HG03060 (cell line): ENCODE measurements around the gene USP20.

Source experiments
- ATAC-seq: cut with Tn5 transposase; IDR thresholded peaks from one replicate; pipeline ENCODE4 v1.9.1; 2021; ENCODE audit warnings: low read depth, moderate number of reproducible peaks; ENCODE audit not compliant: unreplicated experiment

The USP20 gene

DNA sequence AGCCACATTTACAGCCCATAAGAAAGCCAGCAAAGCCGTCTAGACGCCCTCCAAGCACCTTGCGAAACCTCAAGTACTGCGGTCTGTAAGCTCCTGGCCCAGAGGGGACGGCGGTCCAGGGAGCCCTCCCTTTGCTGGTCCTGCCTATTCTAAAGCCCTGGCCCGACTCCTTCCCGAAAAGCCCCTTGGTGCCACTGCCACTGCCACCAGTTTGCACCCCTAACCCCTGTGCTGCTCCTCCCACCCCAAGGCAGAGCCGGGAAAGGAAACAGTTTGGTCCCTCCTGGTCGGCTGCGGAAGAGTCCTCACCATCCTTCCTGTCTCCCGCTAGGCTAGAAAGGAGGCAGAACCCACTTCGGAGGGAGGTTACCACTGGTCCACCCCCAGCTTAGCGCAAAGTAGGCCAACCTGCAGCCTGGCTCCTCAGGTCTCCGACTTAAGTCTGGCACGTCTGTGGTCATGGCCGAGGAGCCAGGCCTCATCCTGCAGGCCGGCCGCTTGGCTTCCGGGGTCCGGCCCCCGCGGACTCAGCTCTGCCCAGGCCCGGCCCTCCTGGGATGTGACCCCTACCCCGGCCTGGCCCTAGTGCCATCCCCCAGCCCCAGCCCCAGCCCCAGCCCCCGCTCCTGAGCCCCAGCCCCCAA lies 12.2 kb upstream of the USP20 start:
- no peak for ATAC-seq

DNA sequence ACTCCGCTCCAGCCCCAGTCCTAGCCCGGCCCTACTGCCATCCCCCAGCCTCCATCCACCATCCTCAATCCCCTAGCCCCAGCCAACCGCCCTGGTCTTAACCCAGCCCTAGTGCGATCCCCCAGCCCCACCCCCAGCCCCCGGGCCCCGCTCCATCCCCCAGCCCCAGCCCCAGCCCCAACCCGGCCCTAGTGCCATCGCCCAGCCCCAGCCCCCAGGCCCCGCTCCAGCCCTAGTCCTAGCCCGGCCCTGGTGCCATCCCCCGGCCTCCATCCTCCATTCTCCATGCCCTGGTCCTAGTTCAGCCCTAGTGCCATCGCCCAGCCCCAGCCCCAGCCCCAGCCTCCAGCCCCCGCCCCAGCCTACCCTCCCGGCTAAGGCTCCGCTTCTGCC lies 11.7 kb upstream of the USP20 start:
- no peak for ATAC-seq

DNA sequence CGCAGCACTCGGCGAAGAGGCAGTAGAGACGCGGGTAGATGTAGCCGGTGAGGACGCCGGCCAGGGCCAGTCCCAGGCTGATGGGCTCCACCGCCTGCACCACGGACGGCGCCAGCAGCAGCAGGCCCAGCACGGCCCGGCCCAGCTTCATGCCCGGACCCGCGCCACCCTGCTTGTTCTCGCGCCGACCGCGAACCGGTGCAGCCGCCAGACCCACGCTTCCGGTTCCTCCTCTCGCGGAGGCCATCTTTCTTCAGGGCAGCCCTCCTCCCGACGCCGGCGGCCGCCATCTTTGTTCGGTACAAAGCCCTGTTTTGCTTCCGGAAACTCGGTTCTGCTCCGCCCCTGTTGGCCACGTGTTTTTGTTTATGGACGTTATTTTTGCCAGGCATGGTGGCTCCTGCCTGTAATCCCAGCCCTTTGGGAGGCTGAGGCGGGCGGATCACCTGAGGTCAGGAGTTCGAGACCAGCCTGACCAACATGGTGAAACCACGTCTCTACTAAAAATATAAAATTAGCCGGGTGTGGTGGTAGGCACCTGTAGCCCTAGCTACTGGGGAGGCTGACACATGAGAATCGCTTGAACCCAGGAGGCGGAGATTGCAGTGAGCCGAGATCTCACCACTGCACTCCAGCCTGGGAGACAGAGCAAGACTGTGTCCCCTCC lies 11.2 kb upstream of the USP20 start, which contains the start of gene TOR1A:
Gene TOR1A, minus strand, starts transcription at position 202 of the 667 bp plus-strand sequence. Its CDS starts 51 bp downstream, at position 151.
- ATAC-seq = peak; percentile 78

DNA sequence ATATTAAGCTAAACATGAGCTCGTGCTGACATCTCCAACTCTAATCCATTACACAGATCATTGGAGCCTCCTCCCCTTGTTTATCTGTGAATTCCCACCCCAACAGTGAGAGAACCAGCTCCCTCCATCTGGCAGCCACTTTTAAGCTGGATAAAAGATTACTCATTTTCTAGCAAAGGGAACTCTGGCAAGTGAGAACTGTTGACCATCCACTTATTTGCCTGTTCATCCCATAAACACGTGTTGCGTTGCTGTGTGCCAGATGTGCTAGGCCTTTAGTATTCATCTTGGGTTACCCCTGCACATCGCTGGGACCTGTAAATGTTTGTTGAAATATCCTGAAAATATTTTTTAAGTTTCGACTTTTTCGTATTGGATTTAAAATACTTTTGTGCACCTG lies 8.9 kb upstream of the USP20 start:
- ATAC-seq = no peak

DNA sequence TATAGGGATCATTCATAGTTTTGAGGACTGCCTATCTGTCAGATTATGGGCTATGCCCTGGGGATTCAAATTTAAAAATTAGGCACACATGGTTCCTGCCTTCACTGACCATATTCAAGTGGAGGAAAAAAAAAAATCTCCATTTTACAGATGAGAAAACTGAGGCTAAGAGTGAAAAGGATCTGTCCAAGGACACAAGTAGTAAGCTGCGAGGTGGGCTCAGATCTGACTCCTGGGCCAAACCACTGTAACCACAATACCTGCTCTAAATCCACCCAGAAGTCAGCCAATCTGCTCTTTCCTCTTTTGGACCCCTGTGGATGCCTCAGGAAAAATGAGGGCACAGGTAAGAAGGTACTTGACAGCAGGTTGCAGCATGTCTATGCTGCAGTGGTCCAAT lies 8.5 kb upstream of the USP20 start:
- no peak for ATAC-seq

DNA sequence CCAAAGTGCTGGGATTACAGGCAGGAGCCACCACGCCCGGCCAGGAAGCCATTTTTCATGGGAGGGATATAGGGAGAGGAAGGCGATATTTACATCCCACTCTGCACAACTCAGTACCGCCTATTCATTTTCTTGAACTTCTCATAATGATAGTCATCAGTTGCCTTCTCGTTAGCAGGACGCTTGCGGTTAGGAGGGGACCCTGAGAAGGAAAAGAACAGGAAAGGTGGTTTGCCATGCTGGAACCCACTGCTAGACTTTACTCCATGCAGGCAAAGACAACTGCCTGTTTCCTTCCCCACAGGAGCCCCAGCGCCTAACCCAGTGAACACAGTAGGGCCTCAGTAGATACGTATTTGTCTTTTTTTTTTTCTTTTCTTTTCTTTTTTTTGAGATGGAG lies 7.2 kb upstream of the USP20 start:
- no peak for ATAC-seq

DNA sequence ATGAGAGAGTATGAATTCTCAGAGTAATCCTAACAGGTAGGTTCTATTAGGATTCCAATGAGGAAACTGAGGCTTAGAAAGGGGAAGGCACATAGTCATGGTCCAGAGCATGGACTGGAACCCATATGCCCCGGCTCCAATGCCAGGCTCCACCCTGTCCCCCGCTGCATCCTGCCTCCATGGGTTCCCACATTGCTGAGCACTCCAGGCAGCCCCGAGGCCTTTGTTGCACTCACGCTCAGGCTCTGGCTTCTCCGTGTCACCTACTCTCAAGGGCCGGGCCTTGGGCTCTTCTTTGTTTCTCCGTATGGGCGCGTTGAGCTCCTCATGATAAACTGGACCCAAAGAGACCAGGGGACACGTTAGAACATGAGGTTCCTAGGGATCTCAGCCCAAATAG lies 6.3 kb upstream of the USP20 start:
- ATAC-seq = no peak

DNA sequence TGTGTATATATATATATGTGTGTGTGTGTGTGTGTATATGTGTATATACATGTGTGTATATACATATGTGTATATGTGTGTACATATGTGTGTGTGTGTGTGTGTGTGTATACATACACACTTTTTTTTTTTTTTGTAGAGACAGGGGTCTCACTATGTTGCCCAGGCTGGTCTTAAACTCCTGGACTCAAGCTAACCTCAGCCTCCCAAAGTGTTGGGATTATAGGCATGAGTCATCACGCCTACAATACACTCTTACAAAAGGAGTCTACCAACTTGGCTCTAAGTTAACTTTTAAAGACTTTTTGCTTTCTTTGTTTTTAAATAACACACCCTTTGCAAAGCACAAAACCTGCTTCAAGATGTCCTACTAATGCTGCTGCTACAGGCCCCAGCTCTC lies 2.3 kb upstream of the USP20 start:
- ATAC-seq = no peak

DNA sequence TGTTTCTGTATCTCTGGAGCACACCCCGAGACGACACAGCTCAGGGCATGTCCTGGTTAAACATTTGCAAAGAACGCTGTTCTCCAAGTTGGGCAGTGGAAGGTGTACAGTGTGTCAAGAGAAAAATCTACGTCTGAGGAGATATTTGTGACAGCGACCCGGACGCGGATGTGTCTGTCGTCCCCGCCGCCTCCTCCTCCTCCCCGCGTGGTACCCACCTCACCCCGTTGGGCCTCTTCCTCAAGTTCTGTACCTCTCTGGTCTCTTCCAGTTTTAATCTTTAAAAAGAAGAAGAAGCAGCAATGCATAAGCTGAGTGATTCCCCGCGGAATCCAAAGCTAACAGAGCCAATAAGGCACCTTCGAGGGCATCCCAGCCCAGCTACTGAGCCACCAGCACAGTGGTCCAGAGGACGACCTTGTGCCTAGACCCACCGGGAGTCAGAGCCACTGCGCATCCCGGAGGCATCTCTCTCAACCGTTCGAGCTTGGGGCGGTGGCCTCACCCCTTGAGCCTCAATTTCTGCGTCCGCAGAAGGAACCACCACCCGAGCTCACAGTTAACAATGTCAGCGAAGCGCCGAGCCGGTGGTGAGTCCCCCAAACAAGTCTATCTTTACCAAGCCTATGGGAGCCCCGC lies 650 bp upstream of the USP20 start:
- ATAC-seq = peak; percentile 8

DNA sequence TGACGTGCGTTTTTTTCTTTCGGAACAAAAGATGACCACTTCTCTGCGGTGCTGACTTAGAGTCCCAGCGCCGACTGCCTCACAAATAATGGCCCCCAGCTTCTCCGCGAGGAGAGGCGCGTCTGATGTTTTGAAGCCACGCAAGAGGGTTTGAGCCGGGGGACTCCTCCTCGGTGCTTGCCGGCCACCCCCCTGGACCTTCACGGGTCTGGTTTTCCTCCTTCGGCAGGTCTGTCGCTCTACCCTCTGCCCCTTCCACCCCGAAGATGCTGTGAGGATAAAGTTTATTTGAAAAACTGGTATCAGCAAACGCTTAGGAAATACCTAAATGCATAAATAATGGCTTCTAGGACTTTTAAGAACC lies 584 bp downstream of the USP20 start:
- no peak for ATAC-seq

DNA sequence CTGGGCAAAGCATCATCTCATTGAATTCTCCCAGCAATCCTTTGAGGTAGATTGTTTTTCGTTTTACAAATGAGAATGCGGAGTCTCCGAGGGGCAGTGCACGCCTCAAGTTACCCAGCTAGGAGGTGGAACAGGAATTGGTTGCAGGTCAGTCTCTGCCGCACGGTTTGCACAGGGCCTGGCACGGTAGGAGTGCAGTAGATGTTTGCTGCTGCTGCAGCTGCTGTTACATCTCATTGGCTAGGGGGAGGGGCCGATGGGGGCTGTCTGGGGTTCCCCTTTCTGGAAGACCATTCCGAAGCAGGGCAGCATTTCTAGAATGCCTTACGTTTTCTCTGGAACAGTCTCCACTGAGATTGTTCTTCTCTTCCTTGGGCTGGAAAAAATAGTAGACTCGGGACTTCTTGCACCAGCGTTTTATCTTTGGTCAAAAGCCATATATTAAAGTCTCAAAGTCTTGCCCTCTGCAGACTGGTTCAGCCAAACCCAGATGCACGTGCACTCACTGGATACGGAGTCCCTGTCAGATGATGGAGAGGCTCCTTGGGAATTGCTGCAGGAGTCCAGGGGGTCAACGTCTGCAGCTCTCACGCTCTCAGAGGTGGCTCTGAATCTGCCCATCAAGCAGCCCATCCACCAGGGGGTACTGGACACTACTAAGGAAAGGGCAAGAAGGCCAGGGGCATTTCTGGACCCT lies 1.2 kb downstream of the USP20 start:
- no peak for ATAC-seq

DNA sequence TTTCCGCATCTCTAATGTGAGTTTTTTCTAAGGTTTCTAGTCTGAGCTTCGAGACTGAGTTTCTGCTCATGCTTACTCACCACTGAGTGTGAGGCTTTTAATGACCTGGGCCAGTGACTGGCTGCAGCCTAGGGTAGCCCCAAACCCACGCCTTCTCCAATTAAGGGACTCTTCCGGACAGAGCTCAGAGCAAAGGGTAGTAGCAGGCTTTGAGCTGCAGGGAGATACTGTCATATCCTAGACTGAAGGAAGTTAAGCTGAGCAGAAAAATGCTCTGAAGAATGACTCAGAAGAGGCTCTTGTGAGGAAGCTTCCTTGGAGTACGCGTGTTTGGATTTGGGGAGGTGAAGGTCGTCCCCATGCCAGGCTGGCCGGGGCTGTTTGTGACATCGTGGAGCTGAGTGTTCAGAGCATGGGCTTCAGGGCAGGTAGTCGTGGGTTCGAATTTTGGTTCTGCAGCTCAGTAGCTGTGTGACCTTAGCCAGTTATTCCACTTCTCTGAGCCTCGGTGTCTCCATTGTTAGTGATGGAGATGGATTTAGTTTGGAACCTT lies 3.5 kb downstream of the USP20 start:
- no peak for ATAC-seq

DNA sequence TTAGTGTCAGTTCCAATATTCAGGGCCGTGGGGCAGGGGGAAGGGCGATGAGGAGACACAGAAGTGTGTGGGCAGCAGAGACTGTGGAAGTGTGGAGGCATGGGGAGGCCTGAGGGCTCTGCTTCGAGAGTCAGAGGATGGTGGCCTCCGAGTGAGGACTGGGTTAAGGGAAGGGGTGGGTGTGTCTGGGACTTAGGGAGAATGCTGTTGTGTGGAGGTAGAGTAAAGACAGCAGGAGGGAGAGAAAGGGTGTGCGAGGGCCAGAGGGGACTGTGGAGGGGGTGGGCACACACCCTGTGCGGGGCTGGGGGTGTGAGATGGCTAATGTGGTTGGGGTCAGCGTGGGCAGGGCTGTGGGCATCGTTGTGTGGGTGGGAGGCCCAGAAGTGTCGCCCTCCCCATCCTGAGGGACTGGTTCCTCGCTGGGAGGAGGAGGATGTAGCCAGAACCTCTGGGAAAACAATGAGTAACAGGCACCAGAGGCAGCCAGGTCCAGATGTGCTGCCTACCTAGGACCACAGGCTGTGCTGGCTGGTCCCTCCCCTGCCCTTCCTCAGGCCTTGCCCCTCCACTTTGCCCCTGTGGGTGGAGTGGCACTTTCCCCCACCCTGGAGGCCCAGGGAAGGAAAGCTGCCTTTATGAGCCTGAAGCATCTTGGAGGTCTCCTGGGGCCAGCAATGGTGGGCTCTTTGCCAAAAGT lies 4.2 kb downstream of the USP20 start:
- ATAC-seq = no peak

DNA sequence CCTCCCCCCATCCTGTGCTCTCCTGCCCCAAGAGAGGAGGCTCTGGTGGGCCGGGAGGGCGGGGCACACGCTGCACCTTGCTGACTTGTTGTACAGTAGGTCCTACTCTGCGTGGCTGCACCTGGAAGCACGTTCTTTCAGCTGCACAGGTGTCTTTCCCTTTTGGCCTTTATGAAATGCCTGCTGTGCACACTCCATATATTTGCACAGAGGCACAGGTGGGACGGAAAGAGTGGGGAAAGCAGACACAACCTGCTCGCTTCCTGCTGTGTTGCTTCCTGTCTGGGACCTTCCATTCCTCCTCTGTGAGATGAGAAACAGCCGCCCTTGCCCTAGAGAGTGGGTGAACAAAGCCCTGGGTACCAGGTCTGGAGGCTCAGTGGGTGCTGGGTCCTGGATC lies 4.8 kb downstream of the USP20 start:
- ATAC-seq = no peak

DNA sequence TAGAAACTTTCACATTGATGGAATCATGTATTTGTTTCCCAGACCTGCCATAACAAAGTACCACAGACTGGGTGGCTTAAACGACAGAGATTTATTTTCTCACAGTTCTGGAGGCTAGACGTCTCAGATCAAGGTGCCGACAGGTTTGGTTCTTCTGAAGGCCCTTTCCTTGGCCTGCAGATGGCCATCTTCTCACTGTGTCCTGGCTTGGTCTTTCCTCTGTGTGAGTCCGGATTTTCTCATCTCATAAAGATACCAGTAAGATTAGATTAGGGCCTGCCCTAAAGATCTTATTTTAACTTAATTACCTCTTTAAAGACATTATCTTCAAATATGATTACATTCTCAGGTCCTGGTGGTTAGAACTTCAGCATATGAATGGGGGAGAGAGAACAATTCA lies 5.8 kb downstream of the USP20 start:
- ATAC-seq = no peak

DNA sequence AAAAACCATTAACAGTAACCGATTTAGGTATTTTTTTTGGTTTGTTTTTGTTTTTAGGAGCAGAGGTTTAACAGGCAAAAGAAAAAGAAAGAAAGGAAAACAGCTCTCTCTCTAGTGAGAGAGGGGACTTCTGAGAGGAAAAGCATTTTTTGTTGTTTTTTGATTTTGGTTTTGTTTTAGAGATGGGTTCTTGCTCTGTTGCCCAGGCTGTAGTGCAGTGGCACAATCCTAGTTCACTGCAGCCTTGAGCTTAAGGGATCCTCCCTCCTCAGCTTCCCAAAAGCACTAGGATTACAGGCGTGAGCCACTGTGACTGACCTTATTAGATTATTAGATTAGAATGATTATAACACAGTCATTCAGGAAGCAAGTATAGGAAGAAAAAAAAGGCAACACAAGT lies 10.1 kb downstream of the USP20 start:
- no peak for ATAC-seq

DNA sequence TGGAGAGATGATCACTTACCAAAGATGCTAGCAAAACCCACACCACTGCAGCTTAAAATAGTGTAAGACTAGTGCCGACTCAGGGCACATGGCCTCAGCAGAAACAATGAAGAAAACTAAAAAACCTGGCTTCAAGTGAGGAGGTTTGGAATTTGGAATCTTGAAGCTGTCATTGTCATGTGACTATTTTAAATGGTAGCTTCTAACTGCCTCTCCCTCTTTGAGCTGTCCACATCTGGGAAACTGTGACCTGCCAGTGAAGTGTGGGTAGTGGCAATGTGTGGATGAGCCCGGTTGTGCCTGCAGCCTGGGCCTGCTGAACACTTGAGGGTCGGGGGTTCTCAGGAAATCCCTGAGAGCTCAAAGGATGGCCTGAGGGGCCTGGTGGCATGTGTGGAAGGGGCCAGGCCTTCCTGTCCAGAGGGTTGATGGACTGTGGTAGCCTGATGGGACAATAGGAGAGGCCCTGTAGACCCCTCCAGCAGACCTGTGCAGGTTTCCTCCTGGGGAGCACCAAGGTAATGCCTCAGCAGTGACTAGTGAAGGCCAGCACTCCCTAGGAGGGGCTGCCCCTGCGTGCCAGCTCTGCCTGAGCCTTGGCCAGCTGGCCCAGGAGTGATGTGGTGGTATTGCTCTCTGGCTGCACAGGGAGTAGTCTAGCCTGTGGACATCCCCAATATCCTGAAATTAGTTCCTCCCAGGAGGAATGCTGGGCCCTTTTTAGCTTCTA lies 13.6 kb downstream of the USP20 start:
- ATAC-seq = no peak

DNA sequence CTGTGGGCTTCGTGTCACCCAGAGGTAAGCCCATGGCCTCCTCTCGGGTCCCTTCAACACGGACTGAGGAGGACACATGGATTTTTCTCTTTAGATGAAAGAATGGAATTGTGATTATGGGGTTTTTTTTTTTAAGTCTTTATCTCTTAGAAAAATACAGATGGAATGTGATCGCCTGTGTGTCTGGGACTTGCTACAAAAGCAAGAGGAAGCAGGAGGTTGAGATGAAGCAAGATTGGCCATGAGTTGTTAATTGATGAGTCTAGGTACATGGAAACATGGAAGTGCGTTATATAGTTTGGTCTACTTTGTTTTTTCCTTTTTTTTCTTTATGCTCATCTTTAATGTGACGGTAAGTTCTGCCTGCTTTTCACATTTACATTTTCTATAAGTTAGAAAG lies 14.6 kb downstream of the USP20 start:
- no peak for ATAC-seq

DNA sequence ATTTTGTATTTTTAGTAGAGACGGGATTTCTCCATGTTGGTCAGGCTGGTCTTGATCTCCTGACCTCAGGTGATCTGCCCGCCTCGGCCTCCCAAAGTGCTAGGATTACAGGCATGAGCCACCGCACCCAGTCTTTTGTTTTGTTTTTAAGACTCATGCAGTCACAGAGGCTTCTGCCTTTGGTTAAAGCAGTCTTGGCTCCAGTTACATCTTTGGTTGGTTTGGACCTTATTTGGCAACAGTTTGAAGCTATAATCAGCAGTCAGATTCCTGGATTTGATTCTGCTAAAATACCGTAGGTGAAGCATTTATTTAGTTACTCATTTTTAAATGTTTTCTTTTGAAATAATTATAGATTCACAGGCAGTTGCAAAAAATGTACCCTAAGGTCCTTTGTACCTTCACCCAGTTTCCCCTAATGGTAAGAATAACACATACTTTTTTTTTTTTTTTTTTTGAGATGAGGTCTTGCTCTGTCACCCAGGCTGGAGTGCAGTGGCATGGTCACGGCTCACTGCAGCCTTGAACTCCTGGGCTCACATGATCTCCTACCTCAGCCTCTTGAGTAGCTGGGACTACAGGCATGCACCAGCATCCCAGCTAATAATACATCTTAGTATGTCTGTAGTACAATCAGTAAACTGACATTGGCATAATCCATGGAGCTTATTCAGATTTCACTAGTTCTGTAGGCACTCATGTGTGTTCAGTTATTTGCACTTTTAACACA lies 15.7 kb downstream of the USP20 start:
- ATAC-seq = no peak
